ENCODE measurements around the gene JDP2.

JDP2 gene

GRCh38 chr14:75440733-75441477 lies 13.1 kb downstream of the JDP2 start:
- DNase-seq (ENCODE audit: low spot score): no peak
- no peak for TF ChIP-seq CTCF (IDR thresholded peaks at IDR 0.05; ENCODE audit: extremely low read depth, insufficient read depth, missing control alignments)
- in situ Hi-C loops (cut with MboI; ENCODE audit: low pct_unique_long_range_greater_than_20kb, low sequenced_read_pairs, unreplicated experiment): no loop called here

- DNase-seq (ENCODE audit: low spot score): no peak
- in situ Hi-C loops (cut with MboI; ENCODE audit: low pct_unique_long_range_greater_than_20kb, low sequenced_read_pairs, unreplicated experiment): no loop called here
Measured at GRCh38 chr14:75441728-75442127, 13.9 kb downstream of the JDP2 start.

GRCh38 chr14:75442166-75442565 lies 14.3 kb downstream of the JDP2 start:
- TF ChIP-seq CTCF (IDR thresholded peaks at IDR 0.05; ENCODE audit: extremely low read depth, insufficient read depth, missing control alignments): no peak
- in situ Hi-C loops (cut with MboI; ENCODE audit: low pct_unique_long_range_greater_than_20kb, low sequenced_read_pairs, unreplicated experiment): no loop called here
- DNase-seq (ENCODE audit: low spot score): no peak

More at GRCh38 chr14:75441728-75442127, 13.9 kb downstream of the JDP2 start:
- TF ChIP-seq CTCF (IDR thresholded peaks at IDR 0.05; ENCODE audit: extremely low read depth, insufficient read depth, missing control alignments): no peak

- TF ChIP-seq CTCF (IDR thresholded peaks at IDR 0.05; ENCODE audit: extremely low read depth, insufficient read depth, missing control alignments): no peak
- no peak for DNase-seq (ENCODE audit: low spot score)
- in situ Hi-C loops (cut with MboI; ENCODE audit: low pct_unique_long_range_greater_than_20kb, low sequenced_read_pairs, unreplicated experiment): no loop called here
Measured at GRCh38 chr14:75442642-75443041, 14.8 kb downstream of the JDP2 start.

GRCh38 chr14:75443203-75443969 lies 15.6 kb downstream of the JDP2 start:
- no peak for TF ChIP-seq CTCF (IDR thresholded peaks at IDR 0.05; ENCODE audit: extremely low read depth, insufficient read depth, missing control alignments)
- no peak for DNase-seq (ENCODE audit: low spot score)
- in situ Hi-C loops (cut with MboI; ENCODE audit: low pct_unique_long_range_greater_than_20kb, low sequenced_read_pairs, unreplicated experiment): no loop called here

- TF ChIP-seq CTCF (IDR thresholded peaks at IDR 0.05; ENCODE audit: extremely low read depth, insufficient read depth, missing control alignments): no peak
- DNase-seq (ENCODE audit: low spot score): no peak
- in situ Hi-C loops (cut with MboI; ENCODE audit: low pct_unique_long_range_greater_than_20kb, low sequenced_read_pairs, unreplicated experiment): no loop called here
Measured at GRCh38 chr14:75445236-75445635, 17.4 kb downstream of the JDP2 start.

Measured in GM13977 (cell line).